ENCODE measurements around the gene ZCWPW2. TPM values are rescaled to one million over a fixed set of nuclear protein-coding genes. Genes with fewer than 3 reads are reported as not detected.

ZCWPW2 gene, protein sequence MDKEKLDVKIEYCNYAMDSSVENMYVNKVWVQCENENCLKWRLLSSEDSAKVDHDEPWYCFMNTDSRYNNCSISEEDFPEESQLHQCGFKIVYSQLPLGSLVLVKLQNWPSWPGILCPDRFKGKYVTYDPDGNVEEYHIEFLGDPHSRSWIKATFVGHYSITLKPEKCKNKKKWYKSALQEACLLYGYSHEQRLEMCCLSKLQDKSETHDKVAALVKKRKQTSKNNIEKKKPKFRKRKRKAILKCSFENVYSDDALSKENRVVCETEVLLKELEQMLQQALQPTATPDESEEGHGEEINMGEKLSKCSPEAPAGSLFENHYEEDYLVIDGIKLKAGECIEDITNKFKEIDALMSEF
- under 1 TPM; 0.33 to 0.69 TPM for total RNA-seq

DNA sequence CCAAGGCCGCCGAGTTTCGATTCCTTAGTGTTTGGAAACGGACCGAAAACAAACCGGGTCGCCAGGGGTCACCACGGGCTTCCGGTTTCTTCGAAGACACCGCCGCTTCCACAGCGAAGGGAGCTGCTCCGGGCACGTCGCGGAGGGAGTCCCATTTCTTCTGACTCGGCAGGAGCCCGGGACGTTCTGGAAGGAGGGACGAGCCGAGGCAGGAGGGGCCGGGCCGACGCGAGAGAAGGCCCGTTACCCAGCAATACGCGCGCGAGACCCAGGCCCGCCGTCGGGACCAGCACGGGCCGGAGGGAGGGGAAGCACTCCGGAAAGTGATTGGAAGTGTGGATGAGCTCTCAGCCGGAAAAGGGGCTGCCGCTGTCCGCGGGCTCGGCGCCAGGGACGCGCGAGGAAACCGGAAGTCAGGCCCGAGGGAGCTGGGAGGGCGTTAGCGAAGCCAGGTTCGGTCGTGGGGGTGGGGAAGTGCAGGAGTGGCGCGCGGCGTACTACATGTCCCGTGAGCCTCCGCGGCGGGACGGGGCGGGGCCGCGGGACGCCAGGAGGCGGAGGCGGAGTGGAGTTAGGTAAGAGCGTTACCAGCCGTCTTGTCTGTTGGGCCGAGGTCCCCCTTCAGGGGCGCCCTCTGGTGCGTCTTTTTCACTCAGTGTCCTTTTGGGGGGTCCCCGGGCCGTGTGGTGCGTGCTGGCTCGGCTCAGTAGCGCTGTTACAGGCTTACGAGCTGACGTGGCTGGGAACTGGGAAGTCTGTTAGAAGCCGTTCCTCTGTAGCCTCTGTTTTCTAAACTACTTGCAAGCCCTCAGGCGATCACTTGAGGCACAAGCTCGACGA is at the start of gene ZCWPW2, which contains the start of gene AZI2:
TSS of gene ZCWPW2 (plus strand) at position 93 of the 840 bp plus-strand sequence. CDS start 64,348 bp downstream, outside the sequence.
TSS of gene AZI2 (minus strand) at position 196 of the 840 bp plus-strand sequence. CDS start 8,207 bp downstream, outside the sequence.

Other genes starting within 250 kb of the ZCWPW2 start
- gene CMC1, start 107.1 kb upstream of the ZCWPW2 start, total RNA-seq, result 1 to 10 TPM; 6.2 to 7.3 TPM
- 100 to 1,000 TPM in 1 of 2 donors, 10 to 100 TPM in 1; 55.9 to 105 TPM for gene AZI2, start 103 bp downstream of the ZCWPW2 start, total RNA-seq